Pancreas (tissue), 10 donors: ENCODE data around the gene OSBPL6. TPM values are rescaled to one million over a fixed set of nuclear protein-coding genes. Genes with fewer than 3 reads are reported as not detected.

Experiments
- ATAC-seq, 4 donors: fragments of 200-7000 bp; cut with Tn5 transposase; one replicate each; pipeline versions ENCODE4 v1.8.0 to v1.9.1; 2020; ENCODE audit warnings: mild to moderate bottlenecking in 4 of 4, moderate library complexity in 4 of 4
- DNase-seq, 6 donors: peaks; one replicate each; pipeline ENCODE4 v3.0.0-alpha.2; 2020
- FAIRE-seq: peaks from 2 replicates; lab custom pipeline; 2012; peaks lifted over from hg19 to GRCh38; lab: Jason Lieb, UNC
- H3K27ac ChIP-seq, 4 donors: fragments of 200-600 bp; sonication (generic); 1 replicate in 3 of 4; 2 replicates in 1 of 4; pipeline versions ENCODE4 v1.5.0 to v1.8.0; 2020
- H3K27me3 ChIP-seq, 4 donors: fragments of 200-600 bp; one replicate each; pipeline ENCODE4 v1.8.0; 2021
- H3K36me3 ChIP-seq, 3 donors: fragments of 200-600 bp; sonication (generic) in 1 of 3; one replicate each; pipeline versions ENCODE4 v1.5.0 to v1.8.0; 2020 to 2021
- H3K4me1 ChIP-seq, 3 donors: fragments of 200-600 bp; one replicate each; pipeline ENCODE4 v1.8.0; 2021
- H3K4me3 ChIP-seq, 4 donors: fragments of 200-600 bp; sonication (generic) in 2 of 4; one replicate each; pipeline versions ENCODE4 v1.5.0 to v1.8.0; 2020 to 2021
- H3K9me3 ChIP-seq, 4 donors: fragments of 200-600 bp; one replicate each; pipeline ENCODE4 v1.8.0; 2021
- WGBS, 2 donors: extraction: QIAGEN DNeasy Blood & Tissue Kit; methylation state at CpG; one replicate each; pipeline ENCODE4 v1.1.7; 2013; 5-methylcytosine and 5-hydroxymethylcytosine counted together
- intact Hi-C, 3 donors: fragments of 100-400 bp; cut with DNase I; formaldehyde crosslinking; loops; one replicate each; pipeline versions ENCODE4 v1.11.1 to v1.14.2; 2022
- polyA plus RNA-seq, 2 donors: library from polyadenylated mRNA; stranded (reverse); fragments of 200-250 nt; gene quantifications; one replicate each; pipeline ENCODE4 v1.2.3, GENCODE V29; 2013
- total RNA-seq, 6 donors: library from RNA; stranded (reverse); fragmentation: NEBNext Ultra II Directional in 4 of 6; extraction: Animal tissue kit (Norgen Biotek cat#: 25700) in 4 of 6; gene quantifications; one replicate each; pipeline versions ENCODE4 v1.2.1 to v1.2.4, GENCODE V29; 2021 to 2023
- TF ChIP-seq, protein P1 (sequence below), 4 donors: fragments of 200-600 bp; sonication (generic) in 3 of 4; IDR thresholded peaks; one replicate each; pipeline versions ENCODE4 v1.5.0 to v1.8.0; 2021; ENCODE audit warnings: antibody characterized with exemption in 4 of 4
- donor health status: healthy with polysubstance abuse.
- donor health status: DM: no; HTN: no; CAD: no; lungs with moderate emphysema.
- donor health status: DM: no; HTN: no; CAD: no.
- donor health status: control.
- donor health status: control.
- donor health status: Bipolar disorder and iron deficiency.
- donor health status: DM: yes; HTN: yes; CAD: no.
- donor health status: DM: no; HTN: no; CAD: no.
- donor health status: DM: no; HTN: no; CAD: no.
- donor health status: DM: yes; HTN: yes; CAD: no.

Gene OSBPL6
- total and polyA plus RNA-seq, 8 donors, result 0.30 to 1.4 (median 0.79) TPM

DNA sequence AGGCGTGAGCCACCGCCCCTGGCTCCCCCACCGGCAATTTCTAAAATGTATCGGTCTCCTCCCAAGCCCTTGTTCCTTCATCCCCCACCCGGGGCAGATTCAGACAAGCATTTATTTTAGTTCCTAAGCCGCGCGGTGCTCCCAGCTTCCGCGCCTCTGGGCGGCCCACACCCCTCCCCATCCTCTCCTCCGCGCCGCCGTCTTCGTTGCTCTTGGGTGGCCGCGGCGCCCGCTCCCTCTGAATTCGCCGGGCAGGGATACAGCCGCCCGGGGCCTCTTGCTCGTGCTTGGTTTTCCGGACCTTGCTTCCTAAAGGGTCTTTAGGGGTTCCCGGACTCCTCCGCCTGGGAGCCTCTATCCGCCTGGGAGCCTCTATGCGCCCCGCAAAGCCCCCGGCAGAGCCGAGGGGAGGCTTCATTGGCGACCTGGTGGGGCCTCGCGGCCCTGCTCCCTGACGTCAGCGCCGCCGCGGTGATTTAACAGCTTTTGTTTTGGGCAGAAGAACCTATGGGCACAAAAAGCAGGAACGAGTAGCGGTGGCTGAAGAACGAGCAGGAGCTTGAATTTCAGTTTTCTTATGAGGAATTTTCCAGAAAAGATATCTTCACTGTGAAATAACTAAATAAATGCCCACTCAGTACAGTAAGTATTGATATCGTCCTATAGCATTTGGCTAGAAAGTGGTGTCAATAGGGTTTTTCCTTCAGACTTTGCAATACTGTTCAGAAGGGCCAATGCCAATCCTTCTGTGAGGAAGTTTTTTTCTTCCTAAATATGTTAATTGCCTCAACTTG is 219.4 kb downstream of the OSBPL6 start:
- 1% methylated on average over 45 of the region's 45 CpGs for WGBS, 2 donors
- peak overlapping the region; percentile 76 to 94 (median 86) for H3K27ac ChIP-seq
- FAIRE-seq, result no peak

DNA sequence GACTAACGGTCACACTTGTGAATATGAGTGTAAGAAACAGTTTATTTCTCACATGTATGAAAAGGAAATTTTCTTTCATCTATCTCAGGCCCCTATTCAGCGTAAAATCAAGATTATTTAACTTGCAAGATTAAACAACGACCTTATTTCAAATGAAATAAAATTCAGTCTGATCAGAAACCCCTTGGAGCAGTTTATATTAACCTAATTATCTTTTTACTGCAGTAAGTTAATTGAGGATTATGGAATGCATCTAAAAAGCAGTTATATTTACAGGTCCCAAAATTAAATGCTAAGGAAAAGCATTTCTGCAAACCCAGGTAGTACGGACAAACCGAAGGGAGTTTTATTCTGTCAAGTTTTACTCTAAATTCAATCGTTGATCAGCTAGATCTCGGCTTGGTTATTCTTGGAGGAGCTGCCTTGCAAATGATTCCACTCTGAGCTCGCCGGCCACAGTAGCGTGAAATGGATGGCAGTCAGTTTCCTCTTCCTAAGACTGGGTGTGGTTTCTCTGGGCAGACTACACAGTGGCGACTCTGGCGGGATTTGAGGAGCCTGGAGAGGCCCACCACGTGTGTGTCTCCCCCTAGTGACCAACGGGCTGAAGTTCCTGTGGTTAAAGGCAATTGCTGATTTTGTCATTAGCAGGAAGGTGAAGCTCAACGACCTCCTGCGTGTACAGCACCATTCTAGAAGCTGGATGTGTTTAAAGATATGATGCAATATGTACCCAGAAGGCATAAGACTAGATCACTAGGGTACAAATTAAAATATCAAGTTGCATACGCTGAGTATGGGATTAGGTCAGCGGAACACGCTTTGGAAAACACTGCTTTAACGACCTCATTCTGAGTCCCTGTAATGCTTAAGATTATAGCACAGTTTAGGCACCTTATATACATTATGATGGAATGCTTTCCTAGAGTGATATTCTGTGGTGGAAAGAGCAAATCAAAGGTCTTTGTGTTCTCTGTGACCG is 220.2 kb downstream of the OSBPL6 start:
- Histone ChIP-seq H3K27me3 (peaks cover 0 to 3% (median 0%) of the 10 kb centered on the region in 4 donors), H3K4me3 (peak overlapping the region; percentile 49 to 73 (median 50)), H3K9me3 (no peaks in the 10 kb centered on the region), H3K4me1 (no peaks in the 10 kb centered on the region), H3K27ac (peak overlapping the region in 3 of 4 donors; percentile 82 to 94 (median 91)), H3K36me3 (no peaks in the 10 kb centered on the region)
- FAIRE-seq (no peak), DNase-seq (peak; percentile 83 to 89 (median 84)), ATAC-seq (peak; percentile 92 to 97 (median 95))
- WGBS, 2 donors, result 17 to 19% methylated on average over 21 of the region's 21 CpGs
- TF ChIP-seq, protein P1, sequence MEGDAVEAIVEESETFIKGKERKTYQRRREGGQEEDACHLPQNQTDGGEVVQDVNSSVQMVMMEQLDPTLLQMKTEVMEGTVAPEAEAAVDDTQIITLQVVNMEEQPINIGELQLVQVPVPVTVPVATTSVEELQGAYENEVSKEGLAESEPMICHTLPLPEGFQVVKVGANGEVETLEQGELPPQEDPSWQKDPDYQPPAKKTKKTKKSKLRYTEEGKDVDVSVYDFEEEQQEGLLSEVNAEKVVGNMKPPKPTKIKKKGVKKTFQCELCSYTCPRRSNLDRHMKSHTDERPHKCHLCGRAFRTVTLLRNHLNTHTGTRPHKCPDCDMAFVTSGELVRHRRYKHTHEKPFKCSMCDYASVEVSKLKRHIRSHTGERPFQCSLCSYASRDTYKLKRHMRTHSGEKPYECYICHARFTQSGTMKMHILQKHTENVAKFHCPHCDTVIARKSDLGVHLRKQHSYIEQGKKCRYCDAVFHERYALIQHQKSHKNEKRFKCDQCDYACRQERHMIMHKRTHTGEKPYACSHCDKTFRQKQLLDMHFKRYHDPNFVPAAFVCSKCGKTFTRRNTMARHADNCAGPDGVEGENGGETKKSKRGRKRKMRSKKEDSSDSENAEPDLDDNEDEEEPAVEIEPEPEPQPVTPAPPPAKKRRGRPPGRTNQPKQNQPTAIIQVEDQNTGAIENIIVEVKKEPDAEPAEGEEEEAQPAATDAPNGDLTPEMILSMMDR (IDR thresholded peaks at IDR 0.05), result peak; percentile 76 to 87 (median 81)
- intact Hi-C loops, result no loop called here

More for the DNA sequence above, 219.4 kb downstream of the OSBPL6 start:
- Histone ChIP-seq H3K4me1 (no peaks in the 10 kb centered on the region), H3K36me3 (no peaks in the 10 kb centered on the region), H3K4me3 (peak overlapping the region; percentile 49 to 73 (median 50)), H3K9me3 (no peaks in the 10 kb centered on the region), H3K27me3 (peaks cover 0 to 6% (median 0%) of the 10 kb centered on the region in 4 donors)
- DNase-seq (peak; percentile 54 to 84 (median 64)), ATAC-seq (peak; percentile 84 to 92 (median 88))
- intact Hi-C loops, result no loop called here
- TF ChIP-seq, protein P1 (IDR thresholded peaks at IDR 0.05), result no peak

DNA sequence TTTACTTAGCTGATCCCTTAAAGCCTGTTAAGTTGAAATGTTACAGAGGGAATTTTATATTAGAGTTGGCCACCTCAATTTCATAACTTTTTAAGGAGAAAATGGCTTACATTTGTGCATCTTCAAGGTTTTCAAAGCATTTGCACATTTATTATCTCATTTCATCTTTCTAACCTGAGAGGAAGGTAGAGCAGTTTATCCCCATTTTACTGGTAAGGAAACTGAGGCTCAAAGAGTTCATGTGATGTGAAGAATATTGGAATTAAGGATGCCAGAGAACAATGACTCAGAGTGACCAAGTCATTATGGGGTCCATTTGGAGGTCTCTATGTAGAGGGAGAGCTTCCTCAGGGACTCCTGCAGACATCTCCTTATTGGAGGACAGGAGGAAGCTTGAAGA is 221.7 kb downstream of the OSBPL6 start:
- TF ChIP-seq, protein P1 (IDR thresholded peaks at IDR 0.05), result no peak
- no peaks in the 10 kb centered on the region for H3K36me3 ChIP-seq
- no peak for DNase-seq
- H3K4me1 ChIP-seq, result no peaks in the 10 kb centered on the region
- H3K4me3 ChIP-seq, result no peak overlapping the region
- H3K27ac ChIP-seq, result no peak overlapping the region
- no peak for FAIRE-seq
- no peaks in the 10 kb centered on the region for H3K27me3 ChIP-seq
- ATAC-seq, result no peak
- no peaks in the 10 kb centered on the region for H3K9me3 ChIP-seq
- intact Hi-C loops, result no loop called here

DNA sequence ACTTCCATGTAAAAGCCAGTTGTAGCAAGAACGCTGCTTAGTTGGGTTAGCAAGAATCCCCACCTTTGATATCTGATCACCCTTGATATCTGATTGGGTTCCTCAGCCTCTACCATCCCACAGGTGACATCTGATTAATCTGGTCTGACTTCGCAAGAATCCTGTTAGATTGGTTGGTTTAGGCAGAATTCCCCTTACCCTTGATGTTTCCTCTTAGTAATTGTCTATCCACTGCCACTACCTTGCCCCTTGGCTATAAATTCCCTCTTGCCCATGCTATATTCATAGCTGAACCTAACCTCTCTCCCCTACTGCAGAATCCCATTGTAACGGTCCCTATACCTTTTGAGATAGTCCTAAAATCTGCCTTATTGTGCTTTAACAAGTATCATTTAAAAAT is 223.6 kb downstream of the OSBPL6 start:
- DNase-seq (no peak), FAIRE-seq (no peak), ATAC-seq (no peak)
- H3K4me1 ChIP-seq, result no peaks in the 10 kb centered on the region
- H3K4me3 ChIP-seq, result no peak overlapping the region
- no peaks in the 10 kb centered on the region for H3K36me3 ChIP-seq
- no peaks in the 10 kb centered on the region for H3K9me3 ChIP-seq
- intact Hi-C loops, result no loop called here
- H3K27me3 ChIP-seq, result no peaks in the 10 kb centered on the region
- 89 to 93% methylated on average over 3 of the region's 3 CpGs for WGBS, 2 donors
- TF ChIP-seq, protein P1 (IDR thresholded peaks at IDR 0.05), result no peak
- H3K27ac ChIP-seq, result no peak overlapping the region
